ENCODE data around the gene NINJ2. TPM values are rescaled to one million over a fixed set of nuclear protein-coding genes. Genes with fewer than 3 reads are reported as not detected.

Gene NINJ2
- total RNA-seq, 2 donors from 2014 or later = 0.78 to 5.6 TPM

DNA sequence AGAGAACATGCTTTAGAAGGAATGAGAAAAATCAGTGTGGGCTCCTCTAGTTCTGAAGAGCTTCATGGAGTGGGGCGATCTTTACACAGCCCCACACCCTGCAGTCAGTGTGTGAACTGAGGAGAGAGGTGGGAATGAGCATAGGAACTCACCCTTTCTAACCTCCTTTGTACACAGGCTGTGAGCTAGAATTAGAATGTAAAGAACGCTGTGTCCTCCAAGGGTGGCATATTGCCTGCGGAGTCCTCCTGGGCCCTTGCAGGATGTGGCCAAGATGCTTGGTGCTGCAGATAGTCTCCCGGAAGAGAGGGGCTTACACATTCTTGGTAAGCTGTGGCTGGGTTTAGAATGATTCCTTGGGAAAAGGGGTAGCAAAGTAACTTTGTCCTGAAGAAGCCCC is 43.9 kb downstream of the NINJ2 start:
- TF ChIP-seq, protein P1, sequence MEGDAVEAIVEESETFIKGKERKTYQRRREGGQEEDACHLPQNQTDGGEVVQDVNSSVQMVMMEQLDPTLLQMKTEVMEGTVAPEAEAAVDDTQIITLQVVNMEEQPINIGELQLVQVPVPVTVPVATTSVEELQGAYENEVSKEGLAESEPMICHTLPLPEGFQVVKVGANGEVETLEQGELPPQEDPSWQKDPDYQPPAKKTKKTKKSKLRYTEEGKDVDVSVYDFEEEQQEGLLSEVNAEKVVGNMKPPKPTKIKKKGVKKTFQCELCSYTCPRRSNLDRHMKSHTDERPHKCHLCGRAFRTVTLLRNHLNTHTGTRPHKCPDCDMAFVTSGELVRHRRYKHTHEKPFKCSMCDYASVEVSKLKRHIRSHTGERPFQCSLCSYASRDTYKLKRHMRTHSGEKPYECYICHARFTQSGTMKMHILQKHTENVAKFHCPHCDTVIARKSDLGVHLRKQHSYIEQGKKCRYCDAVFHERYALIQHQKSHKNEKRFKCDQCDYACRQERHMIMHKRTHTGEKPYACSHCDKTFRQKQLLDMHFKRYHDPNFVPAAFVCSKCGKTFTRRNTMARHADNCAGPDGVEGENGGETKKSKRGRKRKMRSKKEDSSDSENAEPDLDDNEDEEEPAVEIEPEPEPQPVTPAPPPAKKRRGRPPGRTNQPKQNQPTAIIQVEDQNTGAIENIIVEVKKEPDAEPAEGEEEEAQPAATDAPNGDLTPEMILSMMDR (IDR thresholded peaks at IDR 0.05) = no peak
- no peak for TF ChIP-seq POLR2A (IDR thresholded peaks at IDR 0.05)
- H3K36me3 ChIP-seq (replicated peaks in 1 of 2; ENCODE audit: insufficient read depth in 1 of 2, low read depth in 2 of 2) = no peaks in the 10 kb centered on the region
- ATAC-seq (no peak), DNase-seq (no peak)
- no peaks in the 10 kb centered on the region for H3K4me1 ChIP-seq
- 77 to 78% methylated on average over 4 of the region's 4 CpGs for WGBS, 2 donors
- H3K27me3 ChIP-seq = no peaks in the 10 kb centered on the region
- H3K4me3 ChIP-seq = no peak overlapping the region
- no peak overlapping the region for H3K27ac ChIP-seq
- no peaks in the 10 kb centered on the region for H3K9me3 ChIP-seq
- intact Hi-C loops (cut with DNase I) = no loop called here

DNA sequence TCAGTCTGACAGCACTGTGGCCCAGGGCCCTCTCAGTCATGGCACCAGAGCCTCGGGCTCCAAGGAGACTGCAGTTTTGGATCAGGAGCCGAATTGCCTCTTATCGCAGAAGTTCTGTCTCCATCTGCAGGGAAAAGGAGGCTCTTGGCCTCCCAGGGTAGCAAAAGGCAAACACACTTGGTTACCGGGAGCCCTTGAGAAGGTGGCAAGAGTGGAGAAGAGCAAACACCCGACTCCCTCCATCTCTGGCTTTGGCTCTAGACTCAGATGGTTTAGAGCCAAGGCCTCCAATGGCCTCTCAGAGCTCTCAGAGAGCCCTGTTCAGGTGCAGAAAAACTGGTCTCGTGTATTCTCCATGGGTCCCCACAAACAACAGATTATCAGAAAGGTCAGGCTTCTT is 44.6 kb downstream of the NINJ2 start:
- no peak for TF ChIP-seq POLR2A (IDR thresholded peaks at IDR 0.05)
- TF ChIP-seq, protein P1 (IDR thresholded peaks at IDR 0.05) = no peak
- no peak overlapping the region for H3K4me3 ChIP-seq
- no peak overlapping the region for H3K27ac ChIP-seq
- no peaks in the 10 kb centered on the region for H3K36me3 ChIP-seq (replicated peaks in 1 of 2; ENCODE audit: insufficient read depth in 1 of 2, low read depth in 2 of 2)
- H3K27me3 ChIP-seq = no peaks in the 10 kb centered on the region
- ATAC-seq (no peak), DNase-seq (no peak)
- no peaks in the 10 kb centered on the region for H3K4me1 ChIP-seq
- intact Hi-C loops (cut with DNase I) = no loop called here
- WGBS, 2 donors = 70 to 76% methylated on average over 2 to 6 of the region's 6 CpGs
- no peaks in the 10 kb centered on the region for H3K9me3 ChIP-seq

DNA sequence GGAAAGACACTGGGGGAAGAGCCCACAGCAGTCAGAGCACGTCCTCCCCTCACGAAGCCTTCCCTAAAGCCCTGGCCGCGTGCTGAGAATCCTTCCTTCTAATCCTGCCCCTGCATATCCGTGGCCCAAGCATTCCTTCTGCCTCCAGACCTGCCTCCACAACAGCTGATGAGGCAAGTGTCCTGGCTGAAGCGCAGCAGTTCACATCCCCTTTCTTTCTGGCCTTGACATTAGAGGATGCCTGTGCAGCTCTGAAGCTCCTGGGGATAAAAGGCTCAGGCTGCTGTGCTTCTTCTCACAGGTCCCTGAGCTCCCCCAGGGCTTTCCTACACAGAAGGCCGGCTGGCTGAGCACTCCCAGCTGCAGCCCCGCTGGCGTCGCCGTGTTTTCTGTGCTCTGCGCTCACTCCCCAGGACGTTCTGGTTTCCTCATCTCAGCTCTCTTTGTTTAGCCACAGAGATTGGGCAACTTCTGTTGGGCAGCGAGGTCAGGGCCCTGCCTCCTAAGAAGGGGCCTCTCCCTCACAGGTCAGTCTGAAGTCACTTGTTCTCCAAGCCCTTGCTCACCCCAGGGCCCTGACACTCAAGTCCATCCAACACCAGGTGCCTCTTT is 45.8 kb downstream of the NINJ2 start:
- no peaks in the 10 kb centered on the region for H3K27me3 ChIP-seq
- no peak for ATAC-seq
- TF ChIP-seq POLR2A (IDR thresholded peaks at IDR 0.05) = peak in 1 of 3 donors; percentile 20
- TF ChIP-seq, protein P1 (IDR thresholded peaks at IDR 0.05) = no peak
- H3K4me3 ChIP-seq = no peak overlapping the region
- H3K4me1 ChIP-seq = no peaks in the 10 kb centered on the region
- WGBS, 2 donors = 66 to 84% methylated on average over 14 of the region's 14 CpGs
- intact Hi-C loops (cut with DNase I) = no loop called here
- peak in 2 of 4 donors; percentile 29 to 60 for DNase-seq
- H3K36me3 ChIP-seq (replicated peaks in 1 of 2; ENCODE audit: insufficient read depth in 1 of 2, low read depth in 2 of 2) = no peaks in the 10 kb centered on the region
- no peaks in the 10 kb centered on the region for H3K9me3 ChIP-seq
- H3K27ac ChIP-seq = peak overlapping the region in 1 of 4 donors; percentile 57

DNA sequence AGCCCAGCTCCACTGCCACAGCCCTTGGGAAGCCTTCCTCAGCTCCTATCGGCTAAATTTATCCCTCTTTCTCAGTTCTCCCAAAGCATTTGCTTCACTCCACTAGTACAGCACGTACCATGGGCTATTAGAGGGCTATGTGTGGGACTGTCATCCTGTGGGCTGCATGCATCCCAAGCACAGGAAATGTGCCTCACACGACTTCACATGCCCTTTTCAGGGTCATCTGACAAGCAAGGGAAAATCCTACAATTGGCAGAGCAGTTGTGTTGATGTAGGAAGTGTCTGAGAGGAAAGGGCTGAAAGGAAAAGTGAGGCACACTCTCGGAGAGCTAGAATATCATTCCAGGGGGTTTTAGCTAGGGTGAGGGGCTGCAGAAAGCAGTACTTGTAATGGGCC is 47.6 kb downstream of the NINJ2 start:
- H3K36me3 ChIP-seq (replicated peaks in 1 of 2; ENCODE audit: insufficient read depth in 1 of 2, low read depth in 2 of 2) = no peaks in the 10 kb centered on the region
- no peak overlapping the region for H3K4me3 ChIP-seq
- H3K27ac ChIP-seq = no peak overlapping the region
- no peak for ATAC-seq
- DNase-seq = no peak
- H3K4me1 ChIP-seq = no peaks in the 10 kb centered on the region
- WGBS, 2 donors = 70 to 71% methylated on average over 4 of the region's 4 CpGs
- H3K9me3 ChIP-seq = no peaks in the 10 kb centered on the region
- TF ChIP-seq POLR2A (IDR thresholded peaks at IDR 0.05) = no peak
- TF ChIP-seq, protein P1 (IDR thresholded peaks at IDR 0.05) = no peak
- intact Hi-C loops (cut with DNase I) = no loop called here
- H3K27me3 ChIP-seq = no peaks in the 10 kb centered on the region

DNA sequence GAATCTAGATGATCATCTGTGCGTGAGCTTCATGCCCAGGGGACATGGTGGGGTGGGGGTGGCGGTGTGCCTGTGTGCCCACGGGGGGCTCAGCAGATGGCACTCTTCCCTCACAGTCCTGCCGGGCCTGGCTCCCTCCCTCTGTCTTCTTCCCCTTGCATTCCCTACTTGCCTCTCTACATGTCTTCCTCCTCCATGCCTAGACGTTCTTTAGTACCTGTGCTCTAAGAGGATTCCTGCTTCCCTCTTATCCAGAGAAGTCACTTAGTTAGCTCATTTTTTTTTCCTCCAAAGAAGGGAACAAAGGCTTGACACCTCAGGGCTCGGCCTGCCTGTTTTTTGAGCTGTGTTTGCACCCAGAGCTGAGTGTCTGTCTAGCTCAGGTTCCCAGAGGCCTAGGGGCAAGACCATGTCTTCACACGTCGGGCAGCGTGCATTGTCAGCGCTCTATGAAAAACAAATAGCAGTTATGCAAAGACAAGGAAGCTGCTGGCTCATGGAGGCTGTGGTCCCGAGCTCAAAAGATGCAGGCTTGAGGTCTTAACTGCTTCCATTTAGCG is 48.8 kb downstream of the NINJ2 start:
- TF ChIP-seq POLR2A (IDR thresholded peaks at IDR 0.05) = no peak
- TF ChIP-seq, protein P1 (IDR thresholded peaks at IDR 0.05) = peak in 2 of 7 experiments; percentile 4 to 21

More for the DNA sequence above, 48.8 kb downstream of the NINJ2 start:
- no peak for ATAC-seq
- no peak overlapping the region for H3K4me3 ChIP-seq
- intact Hi-C loops (cut with DNase I) = no loop called here
- H3K9me3 ChIP-seq = no peaks in the 10 kb centered on the region
- DNase-seq = peak in 2 of 4 donors; percentile 16 to 30
- H3K27me3 ChIP-seq = no peaks in the 10 kb centered on the region
- H3K4me1 ChIP-seq = no peaks in the 10 kb centered on the region
- H3K36me3 ChIP-seq (replicated peaks in 1 of 2; ENCODE audit: insufficient read depth in 1 of 2, low read depth in 2 of 2) = no peaks in the 10 kb centered on the region
- WGBS, 2 donors = 53 to 70% methylated on average over 11 to 12 of the region's 12 CpGs
- H3K27ac ChIP-seq = no peak overlapping the region

Data from body of pancreas (tissue), 4 donors.